NCI-H128 (cell line): ENCODE measurements around the gene WDR74.
A peak's percentile ranks its signal among the peaks of the same experiment; 100 is the strongest.
"Not testable (repeated sequence)": the region's sequence is repeated elsewhere in the genome, so short reads cannot be mapped to it uniquely, and the experiment has no call there.

Experiments used
- DNase-seq: peaks from one replicate; lab custom pipeline; 2025; ENCODE audit not compliant: unreplicated experiment; lab: John Stamatoyannopoulos, UW

WDR74 gene

DNA sequence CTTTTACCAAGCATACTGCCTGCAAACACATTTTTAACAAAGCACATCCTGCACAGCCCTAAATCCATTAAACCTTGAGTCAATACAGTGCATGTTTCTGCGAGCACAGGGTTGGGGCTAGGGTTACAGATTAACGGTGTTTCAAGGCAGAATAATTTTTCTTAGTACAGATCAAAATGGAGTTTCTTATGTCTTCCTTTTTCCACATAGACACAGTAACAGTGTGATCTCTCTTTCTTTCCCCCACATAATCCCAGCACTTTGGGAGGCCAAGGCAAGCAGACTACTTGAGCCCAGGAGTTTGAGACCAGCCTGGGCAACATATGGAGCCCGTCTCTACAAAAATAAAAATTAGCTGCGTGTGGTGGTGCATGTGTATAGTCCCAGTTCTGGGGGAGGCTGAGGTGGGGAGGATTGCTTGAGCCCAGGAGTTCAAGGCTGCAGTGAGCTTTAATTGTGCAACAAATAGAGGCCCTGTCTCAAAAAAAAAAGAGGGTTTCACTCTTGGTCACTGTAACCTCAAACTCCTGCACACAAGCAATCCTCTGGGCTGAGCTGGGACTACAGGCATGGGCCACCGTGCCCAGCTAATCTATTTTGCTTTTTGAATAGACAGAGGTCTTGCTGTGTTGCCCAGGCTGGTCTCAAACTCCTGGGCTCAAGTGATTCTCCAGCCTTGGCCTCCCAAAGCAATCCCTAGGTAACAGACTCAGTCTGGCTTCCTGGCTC, 21.6 kb upstream of the WDR74 start:
- no peak for DNase-seq

DNA sequence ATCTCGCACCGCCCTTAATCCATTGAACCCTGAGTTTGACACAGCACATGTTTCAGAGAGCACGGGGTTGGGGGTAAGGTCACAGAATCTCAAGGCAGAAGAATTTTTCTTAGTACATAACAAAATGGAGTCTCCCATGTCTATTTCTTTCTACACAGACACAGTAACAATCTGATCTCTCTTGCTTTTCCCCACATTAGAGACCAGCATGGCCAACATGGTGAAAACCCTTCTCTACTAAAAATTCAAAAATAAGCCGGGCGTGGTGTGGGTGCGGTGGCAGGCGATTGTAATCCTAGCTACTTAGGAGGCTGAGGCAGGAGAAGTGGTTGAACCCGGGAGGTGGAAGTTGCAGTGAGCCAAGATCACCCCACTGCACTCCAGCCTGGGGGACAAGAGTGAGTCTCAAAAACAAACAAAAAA, 19.9 kb upstream of the WDR74 start:
- not testable (repeated sequence) for DNase-seq

DNA sequence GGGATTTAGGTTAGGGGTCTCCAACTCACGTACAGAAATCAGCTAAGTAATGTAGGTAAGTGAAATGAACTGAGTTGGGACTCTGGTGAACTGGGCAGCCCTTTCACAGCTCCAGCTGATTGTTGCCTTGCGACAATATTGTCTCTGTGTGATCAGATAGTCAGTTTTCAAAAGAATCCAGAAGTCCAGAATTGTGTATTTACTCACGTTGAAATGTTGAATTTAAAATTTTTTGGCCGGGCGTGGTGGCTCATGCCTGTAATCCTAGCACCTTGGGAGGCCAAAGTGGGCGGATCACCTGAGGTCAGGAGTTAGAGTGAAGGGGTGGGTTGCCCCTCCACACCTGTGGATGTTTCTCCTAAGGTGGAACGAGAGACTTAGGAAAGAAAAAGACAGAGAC, 18.8 kb upstream of the WDR74 start:
- no peak for DNase-seq

DNA sequence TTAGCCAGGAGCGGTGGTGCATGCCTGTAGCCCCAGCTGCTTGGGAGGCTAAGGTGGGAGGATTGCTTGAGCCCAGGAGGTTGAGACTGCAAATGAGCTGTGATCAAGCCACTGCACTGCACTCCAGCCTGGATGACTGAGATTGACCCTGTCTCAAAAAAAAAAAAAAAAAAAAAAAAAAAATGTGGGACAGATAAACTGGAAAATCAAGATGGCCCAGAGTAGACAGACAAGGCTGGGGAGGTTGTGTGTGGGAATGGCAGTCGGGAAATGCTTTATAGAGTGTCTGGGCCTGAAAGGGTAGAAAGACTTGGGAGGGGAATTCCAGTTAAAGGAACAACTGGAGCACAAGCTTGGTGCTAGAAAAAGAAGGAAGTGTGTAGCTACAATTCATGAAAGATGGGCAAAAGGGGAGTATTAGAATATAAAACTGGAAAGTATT, 18.2 kb upstream of the WDR74 start:
- DNase-seq = no peak

DNA sequence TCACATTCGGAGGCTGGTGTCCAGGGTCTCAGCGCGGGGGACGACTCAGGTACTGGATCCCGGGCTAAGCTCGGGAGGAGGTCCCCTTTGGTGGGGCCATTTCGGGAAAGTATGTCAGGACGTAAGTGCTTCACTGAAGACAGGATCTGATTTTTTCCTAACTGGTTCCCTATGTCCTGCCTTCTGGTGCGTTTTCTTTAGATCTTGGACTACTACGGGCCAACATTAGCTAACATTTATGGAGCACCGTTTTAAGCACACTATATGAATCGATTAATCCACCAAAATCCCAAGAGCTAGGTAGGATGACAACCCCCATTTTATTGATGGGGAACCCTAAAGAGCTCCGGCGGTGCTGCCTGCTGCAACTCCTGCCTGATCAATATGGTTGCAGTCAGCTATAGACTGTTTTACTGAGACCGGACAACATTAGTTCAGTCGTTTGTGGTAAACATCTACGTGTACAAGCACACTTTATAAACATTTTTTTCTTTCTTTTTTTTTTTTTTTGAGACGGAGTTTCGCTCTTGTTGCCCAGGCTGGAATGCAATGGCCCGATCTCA, 17.0 kb upstream of the WDR74 start:
- DNase-seq = no peak

DNA sequence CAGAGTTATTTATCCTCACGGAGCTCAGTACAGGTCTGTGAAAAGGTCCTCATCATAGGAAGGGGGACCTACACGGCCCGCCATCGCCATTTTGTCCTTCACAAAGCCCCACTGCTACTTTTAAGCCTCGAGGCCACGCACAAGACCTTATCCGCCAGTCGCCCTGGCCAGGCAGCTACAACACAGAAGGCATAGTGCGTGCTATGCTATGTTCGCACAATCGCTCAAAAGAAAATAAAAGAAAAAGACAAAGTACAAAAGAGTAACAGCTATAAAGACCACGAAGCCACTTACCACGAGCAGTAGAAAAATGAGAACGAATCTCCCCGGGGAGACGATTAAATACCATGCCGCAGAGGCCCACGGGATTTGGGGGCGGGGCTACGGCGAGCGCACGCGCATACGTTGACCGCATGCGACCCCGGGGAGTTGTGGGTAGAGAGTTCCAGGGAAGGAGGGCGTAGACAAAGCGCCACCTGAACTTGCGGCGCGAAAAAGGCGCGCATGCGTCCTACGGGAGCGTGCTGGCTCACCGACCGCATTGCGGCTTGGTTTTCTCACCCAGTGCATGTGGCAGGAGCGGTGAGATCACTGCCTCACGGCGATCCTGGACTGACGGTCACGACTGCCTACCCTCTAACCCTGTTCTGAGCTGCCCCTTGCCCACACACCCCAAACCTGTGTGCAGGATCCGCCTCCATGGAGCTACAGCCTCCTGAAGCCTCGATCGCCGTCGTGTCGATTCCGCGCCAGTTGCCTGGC, 16.4 kb upstream of the WDR74 start:
- peak; percentile 93 for DNase-seq

DNA sequence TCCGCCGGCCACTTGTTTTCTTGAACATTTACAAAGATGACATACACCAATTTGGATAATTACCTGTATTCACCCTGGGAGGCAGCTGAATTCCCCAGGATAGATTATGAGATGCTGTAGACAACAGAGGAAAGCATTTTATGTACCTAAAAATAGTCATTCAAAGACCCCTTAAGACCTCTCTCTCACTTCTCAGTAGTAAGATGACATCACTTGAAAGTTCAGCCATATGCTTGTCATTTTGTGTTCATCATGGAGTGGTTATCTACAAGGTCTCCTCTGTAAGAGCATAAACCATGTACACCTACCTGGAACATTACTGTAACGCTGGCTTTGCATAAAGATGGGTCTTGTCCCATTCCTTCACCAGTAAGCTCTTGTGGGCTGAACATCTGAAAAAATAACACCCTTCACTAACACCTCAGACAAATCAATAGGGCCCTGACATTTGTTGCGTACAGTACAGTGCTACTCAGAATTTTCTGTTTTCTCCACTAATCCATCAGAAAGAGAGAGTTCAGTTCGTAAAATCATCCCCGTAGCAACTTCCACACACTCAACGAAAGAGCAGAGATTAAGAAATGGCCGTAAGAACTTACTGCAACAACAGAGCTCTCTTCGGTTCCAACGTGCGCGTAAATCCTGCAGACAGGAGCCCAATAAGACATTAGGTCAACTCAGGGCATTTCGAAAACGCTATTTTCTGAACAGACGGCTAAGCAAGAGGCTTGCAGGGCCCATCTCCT, 15.6 kb upstream of the WDR74 start:
- DNase-seq = no peak

DNA sequence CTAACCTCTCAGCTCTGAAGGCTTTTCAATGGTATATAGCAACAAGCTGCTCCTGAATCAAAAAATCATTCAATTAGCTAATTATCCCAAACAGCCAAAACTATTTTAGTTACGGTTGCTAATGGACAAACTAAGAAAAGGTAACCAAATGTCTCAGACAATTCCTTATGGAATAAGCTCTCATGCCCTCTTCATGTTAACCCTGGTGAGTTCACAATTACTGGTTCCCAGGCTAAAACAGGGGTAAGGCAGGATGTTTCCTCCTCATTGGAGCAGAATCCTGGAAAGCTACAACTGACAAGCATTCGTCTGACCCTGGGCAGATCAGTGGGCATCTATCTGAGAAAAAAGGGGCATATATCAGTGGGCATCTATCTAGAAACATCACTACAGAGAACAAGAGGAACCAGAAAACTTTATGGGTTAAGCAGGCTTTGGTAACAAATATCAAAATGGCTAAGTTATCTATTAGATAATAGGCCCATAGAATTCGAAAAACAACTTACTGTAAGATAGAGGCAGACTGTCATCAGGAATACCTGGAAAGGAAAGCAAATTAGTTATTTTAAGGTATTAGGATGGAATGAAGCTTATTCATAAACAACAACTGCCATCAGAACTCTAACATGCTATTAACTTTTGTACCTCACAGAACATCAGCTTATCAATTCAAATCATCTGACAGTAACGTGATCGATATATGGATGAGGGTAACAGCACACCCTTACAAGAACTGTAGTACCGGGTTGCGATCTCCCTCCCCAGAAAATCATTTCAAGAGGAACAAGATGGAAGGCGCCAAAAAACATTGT, 14.8 kb upstream of the WDR74 start:
- no peak for DNase-seq

DNA sequence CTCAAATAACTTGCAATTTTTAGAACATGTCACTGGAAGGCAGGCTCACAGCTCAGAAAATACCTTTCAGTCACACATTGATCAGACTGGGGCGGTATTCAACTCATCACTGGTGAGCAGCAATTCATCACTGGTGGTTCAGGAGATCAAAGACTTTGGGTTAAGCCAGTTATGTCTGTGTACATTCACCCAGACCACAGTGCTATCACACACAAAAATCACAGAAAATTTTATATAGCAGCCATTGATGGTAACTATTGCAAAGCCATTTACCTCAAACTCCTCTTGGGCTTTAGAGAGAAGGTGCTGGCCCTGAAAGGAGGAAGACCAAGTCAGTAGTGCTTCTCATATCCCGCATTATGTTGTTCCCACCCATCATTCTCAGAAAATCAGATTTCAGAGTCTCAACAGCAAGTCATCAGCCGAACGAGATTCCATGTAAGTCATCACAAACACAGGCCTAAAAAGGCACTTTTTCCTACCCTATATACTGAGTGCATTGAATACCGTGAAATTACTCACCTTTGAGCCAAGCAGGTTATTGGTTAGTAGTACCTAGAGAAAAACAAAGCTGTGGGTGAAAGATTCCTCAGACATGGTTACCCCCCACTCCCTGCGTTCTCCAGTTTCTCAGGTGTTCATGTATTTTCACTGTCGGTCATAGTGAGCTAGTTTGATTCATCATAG, 14.0 kb upstream of the WDR74 start:
- no peak for DNase-seq

DNA sequence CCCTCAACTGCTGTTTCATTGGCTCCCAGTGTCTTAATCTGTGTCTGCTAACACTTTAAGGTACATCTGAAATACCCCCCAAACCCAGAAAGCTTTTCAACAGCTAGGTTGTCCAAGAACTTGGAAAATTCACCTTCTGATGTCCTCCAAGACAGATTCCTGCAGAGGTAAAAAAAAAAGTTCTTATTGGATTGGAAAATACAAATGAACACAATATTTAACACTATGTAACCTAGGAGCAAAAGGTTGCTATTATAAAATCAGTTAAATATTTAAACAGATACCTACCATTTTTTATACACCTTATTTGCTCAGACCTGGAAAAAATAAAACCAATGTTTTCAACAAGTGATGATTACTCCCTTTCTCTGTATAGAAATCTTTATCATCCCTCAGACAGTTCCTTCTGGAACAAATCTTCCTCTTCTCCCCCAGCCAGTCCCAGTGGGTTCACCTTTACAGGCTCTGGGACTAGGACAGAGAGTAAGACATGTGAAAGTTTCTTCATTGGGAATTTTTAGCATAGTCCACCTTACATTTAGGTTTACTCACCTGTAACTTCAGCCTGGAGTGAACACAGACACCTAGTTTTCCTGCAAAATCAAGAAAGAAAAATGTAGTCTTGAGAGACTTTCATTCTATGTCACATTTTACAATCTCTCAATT, 13.3 kb upstream of the WDR74 start:
- DNase-seq = no peak

DNA sequence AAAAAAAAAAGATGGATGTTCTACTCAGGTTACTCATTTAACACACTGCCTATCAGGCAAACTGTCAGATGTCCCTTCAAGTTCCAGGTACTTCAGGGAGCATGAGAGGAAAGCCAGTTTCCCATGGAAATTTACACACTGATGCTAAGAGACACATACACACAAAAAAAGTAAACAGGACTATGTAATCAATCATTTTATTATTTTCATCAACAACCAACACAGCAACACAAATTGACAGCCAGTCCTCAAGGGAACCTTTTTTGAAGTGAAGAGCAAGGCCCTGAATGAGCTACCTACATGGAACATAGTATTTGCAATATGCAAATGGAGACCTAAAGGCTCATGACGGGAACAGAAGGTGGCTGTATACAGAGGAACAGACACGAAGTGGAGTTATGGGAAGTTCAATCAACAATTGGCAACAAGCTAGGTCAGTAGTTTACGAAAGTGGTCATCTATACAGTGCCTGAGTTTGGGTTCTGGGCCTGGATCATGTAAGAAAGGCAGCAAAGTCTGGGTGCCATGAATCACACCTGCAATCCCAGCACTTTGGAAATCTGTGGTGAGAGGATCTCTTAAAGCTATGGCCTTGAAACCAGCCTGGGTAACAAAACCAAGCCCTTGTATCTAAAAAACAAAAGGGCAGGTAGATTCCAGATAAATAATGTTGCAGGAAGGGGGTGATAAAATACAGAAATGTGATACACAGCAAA, 12.6 kb upstream of the WDR74 start:
- no peak for DNase-seq

DNA sequence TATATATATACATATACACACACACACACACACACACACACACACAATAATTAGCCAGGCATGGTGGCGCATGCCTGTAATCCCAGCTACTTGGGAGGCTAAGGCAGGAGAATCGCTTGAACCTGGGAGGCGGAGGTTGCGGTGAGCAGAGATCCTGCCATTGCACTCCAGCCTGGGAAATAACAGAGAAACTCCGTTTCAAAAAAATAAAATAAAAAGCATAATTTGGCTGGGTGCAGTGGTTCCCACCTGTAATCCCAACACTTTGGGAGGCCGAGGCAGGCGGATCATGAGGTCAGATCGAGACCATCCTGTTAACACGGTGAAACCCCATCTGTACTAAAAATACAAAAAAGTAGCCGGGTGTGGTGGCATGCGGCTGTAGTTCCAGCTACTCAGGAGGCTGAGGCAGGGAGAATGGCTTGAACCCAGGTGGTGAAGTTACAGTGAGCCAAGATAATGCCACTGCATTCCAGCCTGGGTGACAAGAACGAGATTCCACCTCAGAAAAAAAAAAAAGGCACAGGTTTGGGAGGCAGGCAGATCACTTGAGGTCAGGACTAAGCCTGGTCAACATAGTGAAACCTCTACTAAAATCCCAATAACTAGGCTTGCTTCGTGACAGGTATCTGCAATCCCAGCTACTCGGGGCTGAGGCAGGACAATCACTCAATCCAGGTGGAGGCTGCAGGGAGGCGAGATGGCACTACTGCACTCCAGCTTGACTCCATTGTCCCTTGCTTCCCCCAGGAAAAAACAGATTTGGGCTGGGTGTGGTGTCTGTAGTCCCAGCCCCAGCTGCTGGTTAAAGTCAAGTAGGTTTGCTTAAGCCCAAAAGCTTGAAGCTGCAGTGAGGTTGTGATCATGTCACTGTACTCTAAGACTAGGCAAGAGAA, 11.8 kb upstream of the WDR74 start:
- DNase-seq = no peak

DNA sequence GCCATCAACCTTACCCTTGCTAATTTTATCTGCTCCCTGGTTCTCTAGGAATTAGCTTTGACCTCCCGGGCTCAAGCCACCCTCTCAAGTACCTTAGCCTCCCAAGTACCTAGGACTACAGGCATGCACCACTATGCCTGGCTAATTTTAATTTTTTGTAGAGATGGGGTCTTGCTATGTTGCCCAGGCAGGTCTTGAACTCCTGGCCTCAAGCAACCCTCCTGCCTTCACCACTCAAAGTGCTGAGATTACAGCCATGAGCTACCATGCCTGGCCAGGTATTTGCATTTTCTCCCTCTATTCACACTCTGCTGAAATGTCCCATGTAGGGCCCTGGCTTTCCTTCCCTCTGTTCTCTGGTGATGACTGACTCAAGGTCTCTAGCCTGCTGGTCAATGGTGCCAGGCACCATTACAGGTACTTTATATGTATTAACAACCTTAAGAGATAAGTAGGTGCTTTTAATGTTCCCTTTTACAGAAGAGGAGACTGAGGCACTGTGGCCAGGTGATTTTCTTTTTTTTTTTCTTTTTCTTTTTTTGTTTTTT, 8.5 kb upstream of the WDR74 start:
- no peak for DNase-seq

DNA sequence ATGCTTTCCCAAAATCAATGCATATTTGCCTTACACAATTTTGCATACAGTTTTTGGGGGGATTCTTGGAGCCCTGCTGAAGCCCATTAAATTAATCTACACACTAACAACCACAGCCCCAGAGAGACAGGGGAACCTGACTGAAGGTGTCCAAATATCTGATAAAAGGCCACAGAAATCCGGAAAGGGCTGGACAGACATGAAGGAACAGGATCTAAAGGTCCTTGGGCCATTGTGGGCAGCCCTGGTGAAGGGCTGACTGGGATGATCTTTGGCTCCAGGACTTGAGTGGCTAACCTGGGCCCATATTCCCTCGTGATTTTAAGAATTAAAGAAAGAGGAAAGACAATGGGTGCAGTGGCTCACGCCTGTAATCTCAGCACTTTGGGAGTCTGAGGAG, 6.8 kb upstream of the WDR74 start:
- no peak for DNase-seq

DNA sequence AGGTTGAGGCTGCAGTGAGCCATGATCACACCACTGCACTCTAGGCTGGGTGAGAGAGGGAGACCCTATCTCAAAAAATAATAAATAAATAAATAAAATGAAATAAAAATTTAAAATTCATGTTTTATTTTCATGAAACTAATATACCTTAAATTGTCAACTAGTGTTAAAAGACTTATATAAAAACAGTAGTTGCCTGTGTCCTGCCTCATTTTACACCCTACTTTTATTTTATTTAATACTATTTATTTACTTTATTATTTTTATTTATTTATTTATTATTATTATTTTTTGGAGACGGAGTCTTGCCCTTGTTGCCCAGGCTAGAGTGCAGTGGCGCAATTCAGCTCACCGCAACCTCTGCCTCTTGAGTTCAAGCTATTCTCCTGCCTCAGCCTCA, 4.8 kb upstream of the WDR74 start:
- DNase-seq = no peak

DNA sequence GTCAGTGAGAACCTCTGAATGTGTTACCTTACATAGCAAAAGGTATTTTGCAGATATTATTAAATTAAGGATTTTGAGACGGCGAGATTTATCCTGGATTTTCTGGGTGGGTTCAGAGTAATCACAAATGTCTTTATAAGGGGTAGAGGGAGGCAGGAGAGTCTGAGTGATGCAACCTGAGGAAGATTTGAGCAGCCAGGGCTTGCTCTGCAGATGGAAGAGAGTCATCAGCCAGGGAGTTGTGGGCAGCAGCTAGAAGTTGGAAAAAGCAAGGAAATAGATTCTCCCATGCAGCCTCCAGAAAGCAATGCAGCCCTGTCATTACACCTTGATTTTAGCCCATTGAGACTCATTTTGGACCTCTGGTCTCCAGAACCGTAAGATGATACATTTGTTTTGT, 4.1 kb upstream of the WDR74 start:
- no peak for DNase-seq

DNA sequence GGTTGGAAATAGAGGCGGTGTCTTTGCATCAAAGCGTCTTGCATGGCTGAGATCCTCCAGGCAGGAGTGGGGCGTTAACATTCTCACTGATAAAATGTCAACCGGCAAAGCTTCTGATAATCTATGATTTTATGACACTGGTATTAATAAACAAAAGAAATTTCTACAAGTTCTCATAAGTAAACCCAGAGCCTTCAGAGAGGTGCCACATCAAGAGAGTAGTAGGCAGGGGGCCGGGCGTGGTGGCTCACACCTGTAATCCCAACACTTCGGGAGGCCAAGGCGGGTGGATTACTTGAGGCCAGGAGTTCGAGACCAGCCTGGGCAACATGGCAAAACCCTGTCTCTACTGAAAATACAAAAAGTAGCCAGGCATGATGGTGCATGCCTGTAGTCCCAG, 3.5 kb upstream of the WDR74 start:
- DNase-seq = not testable (repeated sequence)
